Measurements from ENCODE around the gene ATXN1.

- TF ChIP-seq YY1 (IDR thresholded peaks at IDR 0.05; ENCODE audit: low read depth): no peak
- no peak for TF ChIP-seq EP300 (IDR thresholded peaks at IDR 0.05; ENCODE audit: borderline replicate concordance in 1 of 2, low read depth in 1 of 2, low read length in 1 of 2)
- TF ChIP-seq REST (IDR thresholded peaks at IDR 0.05; ENCODE audit: low read depth, low read length): no peak
- no peak for TF ChIP-seq CTCF (IDR thresholded peaks at IDR 0.05)
- no peak for TF ChIP-seq GABPA (IDR thresholded peaks at IDR 0.05; ENCODE audit: low read depth)
- TF ChIP-seq NFIC (IDR thresholded peaks at IDR 0.05; ENCODE audit: borderline replicate concordance): no peak
- TF ChIP-seq SMC3 (IDR thresholded peaks at IDR 0.05; ENCODE audit: low read depth, low read length): no peak
- no peak for TF ChIP-seq RCOR1 (IDR thresholded peaks at IDR 0.05; ENCODE audit: low read length)
- no peak for TF ChIP-seq SIN3A (IDR thresholded peaks at IDR 0.05; ENCODE audit: borderline replicate concordance, low read depth, low read length)
- no peak for TF ChIP-seq USF2 (IDR thresholded peaks at IDR 0.05; ENCODE audit: borderline replicate concordance, low read depth, low read length)
- no peak for TF ChIP-seq TAF1 (IDR thresholded peaks at IDR 0.05; ENCODE audit: borderline replicate concordance, low read depth, low read length)
- no peak for TF ChIP-seq CHD2 (IDR thresholded peaks at IDR 0.05; ENCODE audit: low read length, partially characterized antibody)
- no peak for TF ChIP-seq TEAD4 (IDR thresholded peaks at IDR 0.05; ENCODE audit: borderline replicate concordance, insufficient read depth)
- TF ChIP-seq USF1 (IDR thresholded peaks at IDR 0.05; ENCODE audit: borderline replicate concordance, low read depth): no peak
Measured at GRCh38 chr6:16464045-16464444, 297.2 kb downstream of the ATXN1 start.

All from SK-N-SH (cell line).